ENCODE data around the gene MCOLN1. TPM values are rescaled to one million over a fixed set of nuclear protein-coding genes. Genes with fewer than 3 reads are reported as not detected.

The MCOLN1 gene
- total RNA-seq, 2 donors from 2014 or later, result 11.2 to 13.0 TPM

GRCh38 chr19:7556696-7557315 is 34.4 kb downstream of the MCOLN1 start:
- Histone ChIP-seq H3K27me3 (no peaks in the 10 kb centered on the region), H3K4me1 (no peaks in the 10 kb centered on the region), H3K27ac (no peak overlapping the region), H3K9me3 (no peaks in the 10 kb centered on the region), H3K4me3 (no peak overlapping the region), H3K36me3 (peaks cover 73% of the 10 kb centered on the region)
- no peak for DNase-seq (ENCODE audit: low spot score)
- TF ChIP-seq, protein P1, sequence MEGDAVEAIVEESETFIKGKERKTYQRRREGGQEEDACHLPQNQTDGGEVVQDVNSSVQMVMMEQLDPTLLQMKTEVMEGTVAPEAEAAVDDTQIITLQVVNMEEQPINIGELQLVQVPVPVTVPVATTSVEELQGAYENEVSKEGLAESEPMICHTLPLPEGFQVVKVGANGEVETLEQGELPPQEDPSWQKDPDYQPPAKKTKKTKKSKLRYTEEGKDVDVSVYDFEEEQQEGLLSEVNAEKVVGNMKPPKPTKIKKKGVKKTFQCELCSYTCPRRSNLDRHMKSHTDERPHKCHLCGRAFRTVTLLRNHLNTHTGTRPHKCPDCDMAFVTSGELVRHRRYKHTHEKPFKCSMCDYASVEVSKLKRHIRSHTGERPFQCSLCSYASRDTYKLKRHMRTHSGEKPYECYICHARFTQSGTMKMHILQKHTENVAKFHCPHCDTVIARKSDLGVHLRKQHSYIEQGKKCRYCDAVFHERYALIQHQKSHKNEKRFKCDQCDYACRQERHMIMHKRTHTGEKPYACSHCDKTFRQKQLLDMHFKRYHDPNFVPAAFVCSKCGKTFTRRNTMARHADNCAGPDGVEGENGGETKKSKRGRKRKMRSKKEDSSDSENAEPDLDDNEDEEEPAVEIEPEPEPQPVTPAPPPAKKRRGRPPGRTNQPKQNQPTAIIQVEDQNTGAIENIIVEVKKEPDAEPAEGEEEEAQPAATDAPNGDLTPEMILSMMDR (IDR thresholded peaks at IDR 0.05), result no peak

GRCh38 chr19:7558667-7559066 is 36.2 kb downstream of the MCOLN1 start:
- Histone ChIP-seq H3K4me1 (no peaks in the 10 kb centered on the region), H3K36me3 (peaks cover 69% of the 10 kb centered on the region), H3K27ac (no peak overlapping the region), H3K4me3 (no peak overlapping the region), H3K27me3 (no peaks in the 10 kb centered on the region), H3K9me3 (no peaks in the 10 kb centered on the region)
- TF ChIP-seq, protein P1 (IDR thresholded peaks at IDR 0.05), result no peak
- no peak for DNase-seq (ENCODE audit: low spot score)

DNA sequence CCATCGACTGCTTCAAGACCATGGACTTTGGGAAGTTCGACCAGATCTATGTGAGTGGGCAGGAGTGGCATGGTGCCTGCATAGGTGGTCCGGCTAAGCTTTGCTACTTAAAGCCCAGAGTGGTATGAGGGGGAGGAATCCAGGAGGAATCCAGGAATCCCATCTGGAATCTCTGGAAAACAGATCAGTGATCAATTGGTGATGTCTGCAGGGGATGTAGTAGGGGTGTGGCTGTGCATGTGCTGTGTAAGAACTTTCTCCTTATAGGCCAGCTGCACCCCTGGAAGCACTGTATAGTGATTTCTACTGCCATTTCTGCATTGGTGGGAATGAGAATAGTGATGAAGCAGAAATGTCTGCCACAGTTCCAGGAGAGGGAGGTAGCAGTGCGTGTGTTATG is 36.7 kb downstream of the MCOLN1 start:
- peaks cover 65% of the 10 kb centered on the region for H3K36me3 ChIP-seq
- TF ChIP-seq, protein P1 (IDR thresholded peaks at IDR 0.05), result no peak
- H3K27me3 ChIP-seq, result no peaks in the 10 kb centered on the region
- H3K9me3 ChIP-seq, result no peaks in the 10 kb centered on the region
- no peak overlapping the region for H3K27ac ChIP-seq
- DNase-seq (ENCODE audit: low spot score), result no peak
- H3K4me3 ChIP-seq, result no peak overlapping the region
- no peaks in the 10 kb centered on the region for H3K4me1 ChIP-seq

DNA sequence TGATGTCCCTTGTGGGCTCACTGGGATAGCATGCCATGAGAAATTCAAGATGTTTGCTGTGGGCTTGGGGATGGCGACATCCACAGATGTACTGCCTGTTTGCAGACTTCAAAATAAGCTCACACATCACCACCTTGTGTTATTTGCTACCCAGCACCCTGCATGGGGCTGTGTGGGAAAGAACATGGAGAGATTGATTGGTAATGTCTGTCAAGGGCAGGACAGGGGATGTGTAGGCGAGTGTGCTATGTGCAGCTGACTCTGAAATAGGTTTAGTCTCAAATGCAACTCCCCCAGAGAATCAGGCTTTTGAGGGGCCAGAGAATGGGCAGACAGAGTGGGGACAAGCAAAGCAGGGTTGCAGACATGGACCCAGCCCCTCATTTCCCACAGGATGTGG is 37.8 kb downstream of the MCOLN1 start:
- TF ChIP-seq, protein P1 (IDR thresholded peaks at IDR 0.05), result no peak
- DNase-seq (ENCODE audit: low spot score), result no peak
- H3K27ac ChIP-seq, result no peak overlapping the region
- H3K4me1 ChIP-seq, result no peaks in the 10 kb centered on the region
- H3K36me3 ChIP-seq, result peaks cover 53% of the 10 kb centered on the region
- H3K9me3 ChIP-seq, result no peaks in the 10 kb centered on the region
- no peak overlapping the region for H3K4me3 ChIP-seq
- no peaks in the 10 kb centered on the region for H3K27me3 ChIP-seq

GRCh38 chr19:7561325-7561724 is 38.9 kb downstream of the MCOLN1 start:
- Histone ChIP-seq H3K27me3 (no peaks in the 10 kb centered on the region), H3K27ac (no peak overlapping the region), H3K4me3 (no peak overlapping the region), H3K36me3 (peaks cover 45% of the 10 kb centered on the region), H3K4me1 (no peaks in the 10 kb centered on the region), H3K9me3 (no peaks in the 10 kb centered on the region)
- DNase-seq (ENCODE audit: low spot score), result no peak
- TF ChIP-seq, protein P1 (IDR thresholded peaks at IDR 0.05), result no peak
